Osteoblast (primary cell): ENCODE data around the gene AGBL4. TPM values are rescaled to one million over a fixed set of nuclear protein-coding genes. Genes with fewer than 3 reads are reported as not detected.

Experiments used
- DNase-seq: peaks from one replicate; pipeline ENCODE4 v3.0.0; 2011; ENCODE audit warnings: low spot score, mixed read lengths; ENCODE audit not compliant: insufficient read length; ENCODE audit errors: missing footprints
- H2AFZ ChIP-seq: 2 replicates; pipeline ENCODE4 v1.6.0; 2011; ENCODE audit warnings: mild to moderate bottlenecking, low read length
- H3K27ac ChIP-seq: 2 replicates; pipeline ENCODE4 v1.5.1; 2011; ENCODE audit warnings: mild to moderate bottlenecking, low read depth, low read length, moderate library complexity
- H3K27me3 ChIP-seq: 2 replicates; pipeline ENCODE4 v1.6.0; 2012; ENCODE audit warnings: mild to moderate bottlenecking, control low read depth, inconsistent platforms, low read length, moderate library complexity; ENCODE audit not compliant: insufficient read depth
- H3K36me3 ChIP-seq: 2 replicates; pipeline ENCODE4 v1.5.1; 2011; ENCODE audit warnings: mild to moderate bottlenecking, low read length, control low read depth, moderate library complexity; ENCODE audit not compliant: insufficient read depth
- H3K4me1 ChIP-seq: 2 replicates; pipeline ENCODE4 v1.5.1; 2011; ENCODE audit warnings: mild to moderate bottlenecking, low read length, control low read depth, moderate library complexity; ENCODE audit not compliant: insufficient read depth
- H3K4me2 ChIP-seq: 2 replicates; pipeline ENCODE4 v1.6.0; 2011; ENCODE audit warnings: mild to moderate bottlenecking, low read length; ENCODE audit not compliant: insufficient read depth
- H3K4me3 ChIP-seq: fragments of 200-600 bp; sonication (generic); 3 replicates; pipeline ENCODE4 v1.5.1; 2012; ENCODE audit warnings: mild to moderate bottlenecking, low read length, inconsistent platforms; ENCODE audit not compliant: insufficient read depth
- H3K79me2 ChIP-seq: 2 replicates; pipeline ENCODE4 v1.6.0; 2012; ENCODE audit warnings: mild to moderate bottlenecking, low read length, control low read depth, inconsistent platforms; ENCODE audit not compliant: insufficient read depth
- H3K9me3 ChIP-seq: 2 replicates; pipeline ENCODE4 v1.5.1; 2011; ENCODE audit warnings: low read depth, low read length, control low read depth
- H4K20me1 ChIP-seq: 2 replicates; pipeline ENCODE4 v1.6.0; 2012; ENCODE audit warnings: mild to moderate bottlenecking, low read length, control low read depth; ENCODE audit not compliant: insufficient read depth
- CTCF ChIP-seq: IDR thresholded peaks from 2 replicates; pipeline ENCODE4 v1.5.1; 2011; ENCODE audit warnings: mild to moderate bottlenecking, low read depth, low read length, moderate library complexity; ENCODE audit errors: extremely low read depth
- total RNA-seq: library from RNA; depleted of rRNA; stranded (reverse); fragments of >200 nt; gene quantifications from 2 replicates; pipeline ENCODE4 v1.2.3, GENCODE V29; 2012

AGBL4 gene
- total RNA-seq, 1 donor: not detected

- Histone ChIP-seq H3K27me3 (no peaks in the 10 kb centered on the region), H3K4me1 (no peaks in the 10 kb centered on the region), H2AFZ (no peak overlapping the region), H3K4me3 (no peak overlapping the region), H3K79me2 (no peaks in the 10 kb centered on the region), H3K27ac (no peak overlapping the region), H3K36me3 (no peaks in the 10 kb centered on the region), H4K20me1 (no peaks in the 10 kb centered on the region), H3K9me3 (no peaks in the 10 kb centered on the region), H3K4me2 (no peak overlapping the region)
- DNase-seq: no peak
- no peak for TF ChIP-seq CTCF
These were observed 1120.5 kb downstream of the AGBL4 start for GRCh38 chr1:48903291-48903690.

DNA sequence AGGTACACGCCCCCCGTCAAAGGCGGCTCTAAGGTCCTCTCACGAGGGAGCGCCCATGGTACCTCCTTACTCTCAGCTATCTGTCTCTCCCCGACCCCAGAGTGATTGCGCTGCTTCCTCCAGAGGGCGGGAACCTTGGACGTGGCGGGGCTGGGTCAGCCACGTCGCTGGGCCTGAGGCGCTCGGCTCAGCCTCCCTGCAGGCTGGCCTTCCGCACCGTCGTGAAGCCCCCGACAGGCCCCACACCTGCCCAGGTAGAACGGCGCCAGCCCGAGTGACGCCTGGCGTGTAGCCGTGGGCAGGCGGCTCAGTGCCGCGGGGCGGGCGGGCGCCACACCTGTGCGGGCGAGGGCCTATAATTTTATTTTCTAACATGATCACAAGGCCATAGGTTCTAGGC lies 1124.9 kb downstream of the AGBL4 start:
- no peak overlapping the region for H2AFZ ChIP-seq
- no peak overlapping the region for H3K4me3 ChIP-seq
- TF ChIP-seq CTCF: no peak
- H3K4me1 ChIP-seq: no peaks in the 10 kb centered on the region
- H3K27me3 ChIP-seq: no peaks in the 10 kb centered on the region
- no peaks in the 10 kb centered on the region for H3K9me3 ChIP-seq
- H4K20me1 ChIP-seq: no peaks in the 10 kb centered on the region
- H3K4me2 ChIP-seq: no peak overlapping the region
- no peak overlapping the region for H3K27ac ChIP-seq
- no peaks in the 10 kb centered on the region for H3K36me3 ChIP-seq
- H3K79me2 ChIP-seq: no peaks in the 10 kb centered on the region
- DNase-seq: no peak

- no peak for TF ChIP-seq CTCF
- Histone ChIP-seq H3K4me3 (no peak overlapping the region), H4K20me1 (no peaks in the 10 kb centered on the region), H3K4me2 (no peak overlapping the region), H3K9me3 (no peaks in the 10 kb centered on the region), H3K36me3 (no peaks in the 10 kb centered on the region), H3K79me2 (no peaks in the 10 kb centered on the region), H3K27ac (no peak overlapping the region), H2AFZ (no peak overlapping the region), H3K27me3 (no peaks in the 10 kb centered on the region), H3K4me1 (no peaks in the 10 kb centered on the region)
- no peak for DNase-seq
These were observed 1134.1 kb downstream of the AGBL4 start for GRCh38 chr1:48889615-48890014.

GRCh38 chr1:48889082-48889481 lies 1134.7 kb downstream of the AGBL4 start:
- Histone ChIP-seq H3K27ac (no peak overlapping the region), H3K36me3 (no peaks in the 10 kb centered on the region), H3K4me1 (no peaks in the 10 kb centered on the region), H3K27me3 (no peaks in the 10 kb centered on the region), H3K79me2 (no peaks in the 10 kb centered on the region), H3K4me2 (no peak overlapping the region), H3K9me3 (no peaks in the 10 kb centered on the region), H3K4me3 (no peak overlapping the region), H4K20me1 (no peaks in the 10 kb centered on the region), H2AFZ (no peak overlapping the region)
- no peak for TF ChIP-seq CTCF
- DNase-seq: no peak
